GM06990 (cell line): ENCODE measurements around the gene MGST3.
A peak's percentile ranks its signal among the peaks of the same experiment; 100 is the strongest.

Source experiments
- DNase-seq: peaks from one replicate; pipeline ENCODE4 v3.0.0-alpha.2; 2011; ENCODE audit not compliant: insufficient read length; ENCODE audit errors: extremely low read depth
- H3K27me3 ChIP-seq: replicated peaks from 2 replicates; pipeline ENCODE4 v1.6.0; 2011; ENCODE audit warnings: low read length; ENCODE audit not compliant: control insufficient read depth, insufficient read depth
- H3K36me3 ChIP-seq: 2 replicates; pipeline ENCODE4 v1.5.1; 2011; ENCODE audit warnings: low read length; ENCODE audit not compliant: control insufficient read depth, insufficient read depth
- H3K4me3 ChIP-seq: replicated peaks from 2 replicates; pipeline ENCODE4 v1.5.1; 2011; ENCODE audit warnings: low read depth, mild to moderate bottlenecking, control low read depth, low read length
- CTCF ChIP-seq: IDR thresholded peaks from 2 replicates; pipeline ENCODE4 v1.5.1; 2011; ENCODE audit warnings: low read length, control low read depth, mild to moderate bottlenecking, inconsistent platforms; ENCODE audit not compliant: insufficient read depth, poor library complexity, severe bottlenecking

Gene MGST3

GRCh38 chr1:165688046-165688445 is 57.0 kb downstream of the MGST3 start:
- no peak for DNase-seq
- Histone ChIP-seq H3K4me3 (no peak overlapping the region), H3K27me3 (no peaks in the 10 kb centered on the region), H3K36me3 (peaks cover 5% of the 10 kb centered on the region)
- no peak for TF ChIP-seq CTCF

DNA sequence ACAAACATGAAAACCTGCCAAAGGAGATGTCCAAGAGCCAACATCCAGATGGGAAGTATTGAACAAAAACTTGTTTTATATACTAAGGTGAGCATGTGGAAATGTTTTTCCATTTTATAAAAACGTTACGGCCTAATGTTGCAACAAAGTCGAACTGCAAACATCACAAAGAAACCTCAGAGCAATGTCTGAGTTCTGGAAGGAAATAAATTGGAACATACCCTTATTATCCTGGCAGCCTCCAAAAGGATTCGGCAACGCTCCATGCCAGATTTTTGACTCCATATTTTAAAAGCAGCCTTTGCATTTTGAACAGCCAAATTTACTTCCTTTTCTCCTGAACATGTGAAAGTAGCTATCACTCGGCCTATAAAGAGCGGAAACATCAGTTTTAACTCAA is 64.0 kb downstream of the MGST3 start:
- H3K36me3 ChIP-seq = no peaks in the 10 kb centered on the region
- no peaks in the 10 kb centered on the region for H3K27me3 ChIP-seq
- no peak for DNase-seq
- no peak overlapping the region for H3K4me3 ChIP-seq
- TF ChIP-seq CTCF = no peak

DNA sequence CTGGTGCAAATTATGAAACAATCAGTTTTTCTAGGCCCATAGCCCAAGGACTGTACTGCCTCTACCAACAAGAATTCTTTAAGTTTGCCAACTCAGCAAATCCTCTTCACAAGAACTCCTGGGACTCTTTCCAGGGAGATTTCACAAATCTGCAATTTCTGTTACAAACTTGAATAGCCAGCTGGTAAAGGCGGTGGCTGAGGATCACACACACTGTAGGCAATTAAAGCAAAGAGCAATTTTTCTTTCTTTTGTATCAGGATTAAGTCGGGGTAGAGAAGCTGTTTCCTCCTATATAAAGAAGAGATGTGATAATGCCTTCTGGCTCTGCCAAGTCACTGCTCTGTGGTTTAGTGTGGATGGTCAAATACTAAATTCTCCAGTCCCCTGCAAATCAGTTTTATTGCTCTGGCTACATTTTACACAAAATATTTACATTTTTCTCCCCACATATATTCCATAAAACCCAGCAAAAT is 65.6 kb downstream of the MGST3 start:
- no peak for TF ChIP-seq CTCF
- peak overlapping the region; percentile 95 for H3K4me3 ChIP-seq
- no peaks in the 10 kb centered on the region for H3K27me3 ChIP-seq
- H3K36me3 ChIP-seq = no peaks in the 10 kb centered on the region
- DNase-seq = no peak

DNA sequence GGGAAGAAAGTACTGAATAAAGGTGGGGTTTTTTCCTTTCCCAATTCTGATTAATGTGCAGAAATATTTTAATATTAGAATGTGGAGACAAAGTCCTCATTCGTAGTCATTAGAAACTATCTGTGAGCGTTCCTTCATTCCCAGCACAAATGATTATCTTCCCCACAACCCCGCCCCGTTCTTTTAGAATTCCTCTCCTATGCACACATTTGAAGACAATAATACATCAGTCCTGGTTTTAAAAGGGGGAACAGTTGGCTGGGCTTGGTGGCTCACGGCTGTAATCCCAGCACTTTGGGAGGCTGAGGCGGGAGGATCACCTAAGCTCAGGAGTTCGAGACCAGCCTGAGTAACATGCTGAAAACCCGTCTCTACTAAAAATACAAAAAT is 66.5 kb downstream of the MGST3 start:
- TF ChIP-seq CTCF = no peak
- Histone ChIP-seq H3K4me3 (peak overlapping the region; percentile 95), H3K36me3 (no peaks in the 10 kb centered on the region), H3K27me3 (no peaks in the 10 kb centered on the region)
- no peak for DNase-seq

- no peaks in the 10 kb centered on the region for H3K27me3 ChIP-seq
- peak within 1 kb of the TSS; percentile 95 for H3K4me3 ChIP-seq
- peak; percentile 90 for DNase-seq
- H3K36me3 ChIP-seq = no peaks in the 10 kb centered on the region
- peak; percentile 44 for TF ChIP-seq CTCF
Measured at GRCh38 chr1:165697881-165698760, 67.1 kb downstream of the MGST3 start, which contains the start of gene ALDH9A1. TSS of gene ALDH9A1 (minus strand) at chr1:165698562. CDS start at chr1:165698558, 4 bp downstream.

GRCh38 chr1:165698761-165699052 is 67.7 kb downstream of the MGST3 start:
- no peaks in the 10 kb centered on the region for H3K27me3 ChIP-seq
- no peak for TF ChIP-seq CTCF
- DNase-seq = no peak

More at GRCh38 chr1:165698761-165699052, 67.7 kb downstream of the MGST3 start:
- Histone ChIP-seq H3K36me3 (no peaks in the 10 kb centered on the region), H3K4me3 (peak overlapping the region; percentile 95)
